Coronary artery (tissue), 2 donors: ENCODE results near the gene CALD1.

Experiments used
- DNase-seq: peaks from one replicate; pipeline ENCODE4 v3.0.0-alpha.2; 2017; ENCODE audit warnings: low spot score
- H3K27ac ChIP-seq, 2 donors: fragments of 200-600 bp; sonication (generic); one replicate each; pipeline ENCODE4 v1.5.1; 2016 to 2019
- H3K4me3 ChIP-seq: fragments of 200-600 bp; sonication (generic); 2 replicates; pipeline ENCODE4 v1.5.1; 2016; ENCODE audit warnings: mild to moderate bottlenecking, moderate library complexity
- TF ChIP-seq, protein P1 (sequence below): fragments of 200-600 bp; sonication (generic); IDR thresholded peaks from one replicate; pipeline ENCODE4 v1.5.1; 2019; ENCODE audit warnings: antibody characterized with exemption

The CALD1 gene

DNA sequence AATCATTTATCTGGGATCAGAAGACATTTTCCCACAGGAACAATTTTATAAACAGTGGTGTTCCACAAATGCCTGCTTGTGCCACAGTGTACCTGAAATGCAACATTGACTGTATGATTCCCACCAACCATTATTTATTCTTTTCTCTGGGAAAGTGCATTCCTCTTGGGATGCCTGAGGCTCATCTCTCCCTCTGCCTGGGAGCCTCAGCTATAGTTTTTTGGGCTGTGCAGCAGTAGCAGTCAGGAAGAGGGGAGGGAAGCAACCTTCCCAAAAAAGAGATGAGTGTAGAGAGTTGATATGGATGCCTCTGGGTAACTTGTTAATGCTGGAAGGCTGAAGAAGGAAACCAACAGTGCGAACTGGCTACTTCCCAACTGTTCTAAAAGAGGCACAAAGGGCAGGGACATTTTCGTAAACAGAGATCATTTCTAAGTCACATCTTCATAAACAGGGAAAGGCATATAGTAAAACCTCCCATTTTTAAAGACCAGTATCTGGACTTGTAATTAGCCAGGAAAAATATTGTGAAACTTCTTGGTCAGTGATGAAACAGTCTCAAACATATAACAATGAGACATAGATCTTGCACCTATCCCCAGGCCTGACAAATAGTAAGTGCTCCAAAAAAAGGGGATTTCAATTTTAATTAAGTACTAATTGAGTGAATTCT, 1.4 kb upstream of the CALD1 start:
- Histone ChIP-seq H3K4me3 (no peak overlapping the region), H3K27ac (peak overlapping the region; percentile 81 to 88)
- DNase-seq: no peak
- TF ChIP-seq, protein P1, sequence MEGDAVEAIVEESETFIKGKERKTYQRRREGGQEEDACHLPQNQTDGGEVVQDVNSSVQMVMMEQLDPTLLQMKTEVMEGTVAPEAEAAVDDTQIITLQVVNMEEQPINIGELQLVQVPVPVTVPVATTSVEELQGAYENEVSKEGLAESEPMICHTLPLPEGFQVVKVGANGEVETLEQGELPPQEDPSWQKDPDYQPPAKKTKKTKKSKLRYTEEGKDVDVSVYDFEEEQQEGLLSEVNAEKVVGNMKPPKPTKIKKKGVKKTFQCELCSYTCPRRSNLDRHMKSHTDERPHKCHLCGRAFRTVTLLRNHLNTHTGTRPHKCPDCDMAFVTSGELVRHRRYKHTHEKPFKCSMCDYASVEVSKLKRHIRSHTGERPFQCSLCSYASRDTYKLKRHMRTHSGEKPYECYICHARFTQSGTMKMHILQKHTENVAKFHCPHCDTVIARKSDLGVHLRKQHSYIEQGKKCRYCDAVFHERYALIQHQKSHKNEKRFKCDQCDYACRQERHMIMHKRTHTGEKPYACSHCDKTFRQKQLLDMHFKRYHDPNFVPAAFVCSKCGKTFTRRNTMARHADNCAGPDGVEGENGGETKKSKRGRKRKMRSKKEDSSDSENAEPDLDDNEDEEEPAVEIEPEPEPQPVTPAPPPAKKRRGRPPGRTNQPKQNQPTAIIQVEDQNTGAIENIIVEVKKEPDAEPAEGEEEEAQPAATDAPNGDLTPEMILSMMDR: no peak

DNA sequence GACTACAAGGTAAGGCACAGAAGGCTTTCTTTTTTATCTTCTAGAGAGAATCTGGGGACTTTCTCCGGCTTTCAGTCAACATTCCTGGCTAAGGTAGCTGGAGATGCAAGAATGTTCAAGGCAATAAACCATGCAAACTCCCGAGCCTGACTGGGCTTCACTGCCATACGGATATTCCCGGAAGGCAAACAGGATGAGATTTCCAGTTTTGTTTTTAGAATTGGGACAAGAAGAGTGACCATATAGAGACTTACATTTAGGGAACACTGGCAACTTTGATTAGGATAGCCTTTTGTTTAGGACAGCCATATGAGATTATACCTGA, 269 bp downstream of the CALD1 start:
- Histone ChIP-seq H3K27ac (peak overlapping the region; percentile 81 to 88), H3K4me3 (peak overlapping the region; percentile 72)
- DNase-seq: no peak
- TF ChIP-seq, protein P1: no peak

DNA sequence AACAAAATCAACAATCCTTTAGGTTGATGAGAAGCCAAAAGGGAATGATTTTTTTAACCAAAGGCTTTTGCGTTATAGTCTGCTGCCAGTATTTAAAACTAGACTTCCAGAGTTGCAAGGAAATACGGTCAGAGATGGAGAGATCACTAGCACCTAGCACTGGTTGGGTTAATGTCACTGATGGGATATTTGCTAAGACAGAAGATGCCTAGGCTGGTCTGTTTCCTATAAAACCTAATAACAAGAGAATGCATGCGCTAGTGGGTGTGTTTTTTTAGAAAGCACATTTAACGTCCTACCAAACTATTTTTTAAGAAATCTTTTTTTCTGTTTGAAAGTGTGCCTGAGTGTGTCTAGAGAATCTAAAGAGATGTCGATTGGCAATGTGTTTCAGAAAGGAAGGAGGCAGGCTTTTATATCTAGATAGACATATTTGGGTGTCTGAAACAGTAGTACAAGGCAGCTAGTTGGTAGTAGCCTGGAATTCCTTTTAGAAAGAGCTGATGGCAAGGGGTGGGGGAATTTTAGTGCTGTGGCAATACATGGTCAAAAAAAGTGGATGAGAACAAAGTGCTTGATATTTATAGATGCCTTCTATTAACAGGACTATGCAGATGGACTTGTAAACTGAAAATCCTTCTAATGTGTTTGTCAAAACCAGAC, 863 bp downstream of the CALD1 start:
- Histone ChIP-seq H3K4me3 (peak overlapping the region; percentile 72), H3K27ac (peak overlapping the region; percentile 81 to 88)
- TF ChIP-seq, protein P1: no peak
- no peak for DNase-seq

DNA sequence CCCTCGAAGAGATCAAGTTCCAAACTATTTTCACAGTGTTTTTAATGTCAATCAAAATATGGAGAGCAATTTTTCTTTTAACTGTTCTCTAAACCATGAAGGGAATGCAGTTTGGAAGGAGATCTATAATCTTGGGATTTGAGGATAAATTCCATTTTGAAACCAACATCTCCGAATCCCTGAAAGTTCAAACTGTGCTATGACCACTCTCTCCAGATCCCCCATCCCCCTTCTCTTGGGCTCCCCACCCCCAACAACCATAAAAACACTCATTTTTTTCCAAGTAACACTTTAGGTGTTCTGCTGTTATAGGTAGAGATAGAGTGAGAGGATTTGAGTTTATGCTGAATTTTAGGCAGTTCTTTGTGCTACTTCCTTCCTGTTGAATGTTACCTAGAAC, 1.7 kb downstream of the CALD1 start:
- no peak for DNase-seq
- Histone ChIP-seq H3K4me3 (peak overlapping the region; percentile 72), H3K27ac (peak overlapping the region; percentile 81 to 88)
- TF ChIP-seq, protein P1: no peak

GRCh38 chr7:134782121-134782623, 2.7 kb downstream of the CALD1 start:
- Histone ChIP-seq H3K27ac (peak overlapping the region; percentile 81 to 88), H3K4me3 (peak overlapping the region; percentile 72)
- no peak for DNase-seq
- TF ChIP-seq, protein P1: no peak

DNA sequence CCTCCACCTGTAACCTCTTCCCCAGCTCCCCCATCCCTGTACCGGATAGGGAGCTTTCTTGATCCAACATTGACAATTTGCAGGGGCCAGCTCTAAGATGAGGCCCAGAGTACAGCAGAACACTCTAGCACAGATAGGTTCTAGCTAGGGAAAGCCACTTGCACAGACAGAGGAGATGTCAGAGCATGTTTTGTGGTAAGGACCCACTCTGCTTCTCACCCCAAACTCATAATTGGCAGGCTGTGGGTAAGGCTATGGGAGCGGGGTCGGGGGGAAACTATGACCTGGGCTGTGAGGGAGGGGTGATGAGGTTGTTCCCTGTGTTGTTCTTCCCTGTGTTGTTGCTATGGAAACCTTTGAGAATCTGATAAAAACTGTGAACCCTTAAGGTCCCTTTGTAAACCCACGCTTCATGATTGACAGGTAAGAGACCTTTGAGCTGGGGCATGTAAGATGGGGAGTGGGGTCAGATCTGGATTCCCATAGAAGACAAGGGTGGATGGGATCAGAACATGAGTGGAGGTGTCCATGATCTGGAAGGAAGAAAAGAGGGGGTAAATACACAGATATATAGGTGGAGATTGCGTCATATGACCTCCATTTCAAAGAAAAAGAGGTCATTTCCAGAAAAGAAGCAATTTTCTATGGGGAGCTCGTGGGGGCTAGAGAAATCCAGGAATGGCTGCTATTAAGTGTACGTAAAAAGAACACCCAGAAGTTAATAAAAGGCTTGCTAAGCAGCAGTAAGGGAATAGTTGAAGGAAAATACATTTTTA, 4.0 kb downstream of the CALD1 start:
- no peak for DNase-seq
- Histone ChIP-seq H3K4me3 (peak overlapping the region; percentile 72), H3K27ac (peak overlapping the region; percentile 81 to 88)
- TF ChIP-seq, protein P1: no peak
